UCSD-AML1 (cell line): ENCODE results near the gene HECW1.
"Not testable (repeated sequence)": the region's sequence is repeated elsewhere in the genome, so short reads cannot be mapped to it uniquely, and the experiment has no call there.

Experiments
- DNase-seq: peaks from one replicate; lab custom pipeline; 2025; ENCODE audit not compliant: unreplicated experiment; lab: John Stamatoyannopoulos, UW

Gene HECW1

DNA sequence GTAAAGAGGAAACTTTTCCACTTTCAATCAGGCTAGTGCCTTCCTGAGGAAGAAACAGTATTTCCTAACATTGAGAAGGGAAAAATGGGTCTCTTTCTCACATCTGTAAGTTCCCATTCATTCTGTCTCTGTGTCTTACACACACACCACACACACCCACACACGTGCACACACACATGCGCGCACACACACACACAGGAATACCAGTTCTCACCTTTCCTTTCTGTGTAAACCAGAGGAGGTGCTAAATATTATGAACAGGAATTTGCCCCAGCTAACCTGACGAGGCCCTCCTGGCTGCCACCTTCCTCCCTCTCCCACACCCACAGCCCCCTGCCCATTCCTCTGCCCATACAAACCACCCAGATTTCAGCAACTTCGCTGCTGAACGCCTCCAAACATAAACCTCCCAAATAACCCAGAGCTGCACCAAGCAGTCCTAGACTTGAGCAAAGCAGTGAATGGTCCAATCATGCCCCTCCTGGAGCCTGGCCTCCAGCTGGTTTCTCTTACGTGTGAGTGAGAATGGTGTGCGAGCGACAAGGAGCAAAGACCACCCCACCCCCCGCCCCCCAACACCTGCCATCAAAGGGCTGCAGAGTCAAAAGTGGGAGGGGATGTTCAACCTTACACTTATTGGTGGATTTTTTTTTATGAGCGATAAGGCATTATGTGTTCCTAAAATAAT lies 190.5 kb downstream of the HECW1 start:
- no peak for DNase-seq

DNA sequence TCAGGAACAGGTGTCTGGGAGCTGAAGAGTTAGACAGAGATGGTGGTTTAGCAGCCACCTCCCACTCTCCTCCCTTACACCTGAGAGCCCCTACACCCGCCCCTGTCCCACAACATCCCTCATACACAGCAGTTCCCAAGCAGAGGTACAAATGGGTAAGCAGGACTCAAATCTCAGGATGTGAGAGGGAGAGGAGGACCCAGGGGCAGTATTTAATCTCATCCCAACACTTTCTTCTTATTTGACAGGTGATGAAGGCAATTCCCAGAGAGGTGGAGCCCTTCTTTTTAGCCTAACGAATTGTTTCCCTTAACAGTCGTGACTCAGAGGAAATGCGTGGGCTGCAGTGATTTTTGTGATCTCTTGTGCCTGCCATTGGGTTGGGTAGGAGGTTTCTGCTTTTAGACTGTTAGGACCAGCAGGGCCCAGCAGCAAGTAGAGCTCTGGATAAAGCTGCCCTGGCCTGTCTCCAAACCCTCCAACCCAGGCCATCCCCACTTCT lies 191.3 kb downstream of the HECW1 start:
- DNase-seq = no peak

DNA sequence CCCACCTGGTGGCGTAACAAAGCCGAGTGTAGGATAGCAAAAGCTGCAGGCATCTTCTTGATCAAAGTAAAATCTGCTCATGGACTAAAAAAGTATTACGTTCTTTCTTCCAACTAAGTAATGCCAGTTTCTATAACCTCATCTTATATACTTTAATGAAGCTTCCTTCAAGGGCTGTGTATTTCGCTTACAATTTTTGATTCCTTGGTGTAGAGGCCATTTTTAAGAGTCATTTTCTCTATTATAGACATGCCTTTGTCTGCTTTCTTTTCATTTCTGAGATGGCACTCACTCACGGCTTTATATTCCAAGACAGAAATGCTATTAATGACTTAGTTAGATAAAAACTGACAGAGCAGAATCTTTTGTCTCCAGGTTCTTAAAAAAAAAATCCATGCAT lies 194.0 kb downstream of the HECW1 start:
- no peak for DNase-seq

DNA sequence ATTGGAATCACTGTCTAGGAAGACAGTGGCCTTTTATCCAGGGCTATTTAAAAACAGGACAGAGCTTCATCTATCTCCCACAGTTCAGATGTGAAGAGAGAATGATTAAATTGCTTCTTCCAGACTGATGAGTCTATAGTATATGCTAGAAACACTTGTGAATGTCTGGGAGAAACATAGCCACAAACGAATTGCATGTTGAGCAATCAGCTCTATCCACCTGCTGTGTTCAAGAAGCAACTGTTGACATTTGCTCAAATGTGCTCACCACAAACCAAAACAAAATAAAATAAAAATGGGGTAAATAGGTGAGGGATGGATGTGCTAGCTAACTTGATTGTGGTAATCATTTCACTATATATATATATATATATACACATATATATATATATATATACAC lies 195.1 kb downstream of the HECW1 start:
- DNase-seq = no peak

DNA sequence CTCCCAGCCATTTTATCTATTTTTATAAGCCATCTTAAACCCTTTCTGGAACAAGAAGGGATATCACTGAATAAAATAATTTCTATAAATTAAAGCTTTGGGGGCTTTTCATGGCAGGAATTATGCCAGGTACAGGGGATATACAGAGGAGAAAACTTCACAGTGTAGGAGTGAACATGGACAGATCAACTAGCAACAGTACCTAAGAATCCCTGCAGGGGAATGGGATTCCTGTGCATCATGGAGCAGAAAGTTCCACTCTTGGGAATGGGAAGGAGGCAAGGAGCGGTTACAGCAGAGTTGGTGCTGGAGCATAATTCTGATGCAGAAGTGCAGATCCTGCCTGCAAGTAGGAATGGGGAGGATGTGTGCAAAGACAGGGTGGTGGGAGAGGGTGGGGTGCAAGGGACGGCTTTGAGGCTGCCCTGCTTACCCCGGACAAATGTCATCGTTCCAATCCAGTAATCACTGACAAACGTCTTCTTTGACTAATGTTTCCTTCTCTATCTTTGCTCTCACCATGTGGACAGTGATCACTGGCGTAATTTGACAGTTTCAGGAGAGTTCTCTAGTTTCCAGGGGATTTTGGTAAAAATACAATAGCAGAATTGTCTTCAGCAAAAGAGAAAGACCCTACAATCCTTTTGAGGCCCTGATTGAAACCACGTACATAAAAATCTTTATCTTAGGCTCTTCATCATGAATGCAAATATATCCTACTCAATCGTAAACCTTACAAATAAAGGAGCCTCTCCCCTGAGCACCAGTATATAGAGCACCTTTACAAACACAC lies 196.7 kb downstream of the HECW1 start:
- DNase-seq = no peak

DNA sequence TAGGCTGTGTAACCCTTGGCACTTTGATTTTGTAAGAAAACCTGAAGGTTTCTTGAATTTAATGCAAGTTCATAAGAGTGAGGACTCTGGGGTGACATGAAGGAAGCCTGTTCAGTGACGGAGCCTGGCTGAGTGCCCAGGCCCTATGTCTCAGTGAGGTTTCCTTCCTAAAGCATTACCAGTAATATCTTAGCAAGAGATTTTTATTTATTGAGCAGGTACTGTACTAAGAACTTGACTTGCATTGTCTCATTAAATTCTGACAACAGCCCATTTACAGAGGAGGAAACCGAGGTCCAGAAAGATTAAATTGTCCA lies 197.2 kb downstream of the HECW1 start:
- no peak for DNase-seq

DNA sequence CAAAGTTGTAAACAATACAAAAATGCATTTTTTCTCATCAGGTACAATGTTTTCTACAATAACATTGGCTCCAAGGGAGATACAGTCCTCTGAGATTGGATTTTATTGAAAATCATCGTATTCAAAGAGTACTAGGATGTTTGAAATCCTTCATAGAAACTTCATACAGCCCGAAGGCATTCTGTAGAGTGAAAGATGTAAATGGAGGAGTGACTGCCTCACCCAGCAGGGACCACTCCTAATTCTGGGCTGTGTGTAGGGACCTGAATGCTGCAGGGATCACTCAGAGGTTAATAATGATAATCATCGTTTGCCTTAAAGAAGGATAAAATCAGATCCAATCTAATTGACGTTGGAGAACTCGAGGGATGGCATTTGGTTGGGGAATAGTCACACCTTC lies 198.6 kb downstream of the HECW1 start:
- DNase-seq = no peak

DNA sequence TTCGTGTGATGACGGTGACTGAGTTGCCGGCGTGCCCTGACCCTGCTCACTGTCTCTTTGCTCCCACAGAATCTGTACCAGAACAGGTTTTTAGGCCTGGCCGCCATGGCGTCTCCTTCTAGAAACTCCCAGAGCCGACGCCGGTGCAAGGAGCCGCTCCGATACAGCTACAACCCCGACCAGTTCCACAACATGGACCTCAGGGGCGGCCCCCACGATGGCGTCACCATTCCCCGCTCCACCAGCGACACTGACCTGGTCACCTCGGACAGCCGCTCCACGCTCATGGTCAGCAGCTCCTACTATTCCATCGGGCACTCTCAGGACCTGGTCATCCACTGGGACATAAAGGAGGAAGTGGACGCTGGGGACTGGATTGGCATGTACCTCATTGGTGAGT lies 199.2 kb downstream of the HECW1 start:
- DNase-seq = no peak

DNA sequence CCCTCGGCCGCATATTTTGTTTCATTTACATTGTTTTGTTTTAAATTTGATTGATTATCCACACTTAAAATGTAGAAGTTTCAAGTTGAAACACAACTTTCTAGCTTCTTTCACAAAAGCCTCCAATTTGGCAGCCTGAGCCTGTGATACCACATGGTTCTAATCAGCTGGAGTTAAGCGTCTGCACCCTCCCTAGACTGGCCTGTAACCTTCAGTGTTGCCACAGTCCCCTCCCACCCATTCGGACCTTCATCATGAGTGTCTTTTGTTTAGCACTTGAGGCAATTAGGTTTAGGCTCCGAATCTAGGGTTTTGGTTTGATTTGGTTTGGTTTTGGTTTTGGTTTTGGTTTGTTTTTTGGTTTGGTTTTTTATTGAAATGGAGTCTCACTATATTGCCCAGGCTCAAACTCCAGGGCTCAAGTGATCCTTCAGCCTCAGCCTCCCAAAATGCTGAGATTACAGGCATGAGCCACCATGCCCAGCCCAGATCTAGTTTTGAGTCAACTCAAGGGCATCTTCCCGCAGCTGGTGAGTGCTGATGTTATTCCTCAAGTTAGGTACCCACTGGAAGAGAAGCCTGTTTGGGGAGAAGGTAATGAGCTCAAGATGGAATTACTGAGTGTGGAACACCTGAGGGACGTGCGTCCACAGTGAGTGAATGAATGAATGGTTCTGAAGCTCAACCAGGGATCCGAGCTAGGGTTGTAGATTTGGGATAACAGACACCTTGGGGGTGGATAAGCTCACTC lies 201.4 kb downstream of the HECW1 start:
- no peak for DNase-seq

DNA sequence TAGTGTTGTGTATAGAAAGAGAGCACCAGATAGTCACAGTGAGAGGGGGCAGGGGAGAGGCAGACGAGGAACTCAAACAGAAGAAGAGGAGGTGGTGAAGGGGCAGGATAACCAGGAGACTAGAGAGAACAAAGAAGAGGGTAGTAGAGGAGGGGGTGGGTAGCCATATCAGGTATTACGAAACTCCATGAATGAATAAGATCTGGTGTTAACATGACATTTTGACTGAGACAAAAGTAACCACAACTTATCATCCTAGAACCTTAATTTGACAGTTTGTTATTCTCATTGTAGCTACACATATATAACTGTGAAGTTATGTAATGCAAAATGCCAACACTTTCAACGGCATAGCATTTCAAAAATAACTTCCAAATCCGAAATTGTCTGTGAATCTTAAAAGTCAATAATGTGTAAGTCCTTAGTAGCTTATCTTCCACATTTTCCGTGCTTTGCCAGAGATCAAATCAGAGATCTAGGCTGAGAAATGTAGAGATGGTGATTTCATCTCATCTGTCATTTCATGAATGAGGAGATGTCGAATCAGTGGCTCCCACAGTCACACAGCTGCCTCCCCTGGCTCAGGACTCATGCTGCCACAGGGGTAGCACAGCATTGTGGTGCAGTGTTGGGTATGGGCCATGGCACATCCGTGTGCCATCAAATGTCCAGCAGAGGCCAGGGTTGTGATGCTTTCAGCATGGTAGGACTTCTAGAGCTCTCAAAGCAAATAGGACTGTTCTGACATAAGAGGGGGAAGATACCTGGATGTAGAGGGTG lies 202.1 kb downstream of the HECW1 start:
- DNase-seq = no peak

DNA sequence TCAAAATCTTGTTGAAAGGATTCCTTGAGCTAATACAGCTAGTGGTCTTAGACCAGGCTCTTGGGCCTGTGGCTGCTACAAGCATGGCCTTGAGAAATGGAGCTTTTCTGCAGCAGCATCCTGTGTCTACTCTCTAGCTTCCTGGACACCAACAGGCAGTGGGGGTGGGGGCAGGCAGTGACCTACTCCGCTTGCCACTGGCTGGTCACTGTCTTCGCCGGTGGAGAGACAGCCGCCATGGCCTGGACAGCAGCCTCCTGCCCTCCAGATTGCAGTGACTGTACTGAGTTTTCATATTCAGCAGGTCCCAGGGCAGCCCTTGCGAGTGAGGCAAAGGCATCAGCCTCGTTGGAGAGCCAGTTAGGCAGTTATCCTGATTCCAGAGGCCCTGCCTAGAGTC lies 204.6 kb downstream of the HECW1 start:
- DNase-seq = no peak

DNA sequence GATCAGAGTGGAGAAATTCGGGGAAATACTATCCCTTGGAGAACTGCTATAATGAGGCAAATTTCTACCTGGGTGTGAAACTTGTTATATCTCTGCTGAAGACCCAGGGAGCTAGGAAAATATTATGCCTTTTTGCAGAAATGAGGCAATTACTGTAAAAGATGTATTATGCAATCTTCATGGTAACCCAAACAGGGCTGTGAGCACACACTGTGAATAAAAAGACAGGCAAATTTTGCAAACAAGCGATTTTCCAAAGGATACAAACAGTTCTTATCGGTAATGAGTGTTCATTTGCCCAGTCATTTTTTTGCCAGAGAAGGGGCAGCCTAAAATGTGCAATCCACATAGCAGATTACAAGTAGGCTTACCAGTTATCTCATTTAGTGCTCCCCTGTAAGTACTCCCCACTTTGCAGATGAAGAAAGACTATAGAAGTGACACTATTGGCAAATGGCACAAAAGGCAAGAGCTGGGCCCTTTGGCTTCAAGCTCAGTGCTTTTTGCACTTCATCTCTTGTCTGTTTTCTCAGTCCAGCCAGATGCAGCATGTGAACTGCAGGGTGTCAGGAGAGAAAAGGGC lies 205.8 kb downstream of the HECW1 start:
- DNase-seq = no peak

DNA sequence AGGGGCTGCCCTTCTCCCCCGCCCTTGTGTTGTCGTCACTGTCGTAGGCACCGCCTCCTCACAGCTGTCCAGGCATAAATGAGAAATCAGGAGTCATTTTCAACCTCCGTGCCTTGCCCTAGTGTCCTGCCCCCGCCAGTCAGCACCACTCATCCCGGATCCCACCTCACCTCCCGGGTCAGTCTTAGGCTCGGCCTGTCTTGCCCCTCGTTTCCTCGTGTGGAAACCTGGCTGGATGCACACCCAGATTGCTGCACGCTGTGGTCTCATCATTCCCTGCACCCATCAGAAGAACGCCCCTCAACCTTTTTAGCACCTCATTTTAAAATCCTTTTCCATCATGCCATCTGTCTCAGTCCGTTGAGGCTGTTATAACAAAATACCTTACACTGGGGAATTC lies 213.1 kb downstream of the HECW1 start:
- DNase-seq = no peak

DNA sequence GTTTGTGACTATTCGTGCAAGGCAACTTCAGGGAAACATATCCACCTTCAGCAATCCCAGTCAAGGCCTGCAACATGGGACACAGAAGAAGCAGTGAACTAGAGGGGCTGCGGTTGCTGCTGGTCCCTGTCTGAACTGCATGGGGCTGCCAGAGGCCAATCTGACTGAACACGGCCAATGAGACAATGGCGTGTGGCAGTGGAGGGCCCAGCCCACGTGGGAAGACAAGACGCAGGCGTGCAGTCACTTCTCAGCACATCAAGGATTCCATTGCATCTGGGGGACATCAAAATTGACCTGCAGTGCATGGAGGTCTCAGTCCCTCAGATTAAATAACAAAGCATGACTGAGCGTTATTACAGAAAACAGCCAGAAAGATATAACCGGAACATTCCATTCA lies 215.9 kb downstream of the HECW1 start:
- no peak for DNase-seq

DNA sequence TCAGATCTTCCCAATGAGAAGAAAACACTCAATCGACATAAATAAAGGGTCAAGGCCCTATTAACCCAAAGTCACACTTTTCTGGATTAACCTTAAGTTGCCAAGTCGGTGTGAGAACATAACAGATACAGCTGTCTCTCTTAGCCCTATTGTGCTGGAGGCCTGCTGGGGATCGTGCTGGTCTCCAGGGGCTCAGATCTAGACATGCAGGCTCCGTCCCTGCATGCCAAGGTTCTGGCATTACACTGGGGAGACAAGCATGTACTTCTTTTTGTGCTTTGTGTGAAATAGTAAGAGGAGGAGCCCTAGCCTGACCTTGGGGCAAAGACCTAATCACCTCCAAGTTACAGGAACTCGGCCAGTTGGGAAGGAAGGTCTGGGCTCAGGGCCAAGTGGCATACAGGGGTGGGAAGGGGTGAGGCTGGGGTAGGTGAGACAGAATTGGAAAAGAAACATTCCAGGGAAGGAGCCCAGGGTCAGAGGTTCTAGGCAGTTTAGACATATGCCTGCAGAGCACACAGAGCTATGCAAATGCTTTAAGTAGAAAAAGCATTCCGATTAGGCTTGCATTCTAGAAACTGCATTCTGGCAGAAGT lies 216.4 kb downstream of the HECW1 start:
- DNase-seq = no peak

DNA sequence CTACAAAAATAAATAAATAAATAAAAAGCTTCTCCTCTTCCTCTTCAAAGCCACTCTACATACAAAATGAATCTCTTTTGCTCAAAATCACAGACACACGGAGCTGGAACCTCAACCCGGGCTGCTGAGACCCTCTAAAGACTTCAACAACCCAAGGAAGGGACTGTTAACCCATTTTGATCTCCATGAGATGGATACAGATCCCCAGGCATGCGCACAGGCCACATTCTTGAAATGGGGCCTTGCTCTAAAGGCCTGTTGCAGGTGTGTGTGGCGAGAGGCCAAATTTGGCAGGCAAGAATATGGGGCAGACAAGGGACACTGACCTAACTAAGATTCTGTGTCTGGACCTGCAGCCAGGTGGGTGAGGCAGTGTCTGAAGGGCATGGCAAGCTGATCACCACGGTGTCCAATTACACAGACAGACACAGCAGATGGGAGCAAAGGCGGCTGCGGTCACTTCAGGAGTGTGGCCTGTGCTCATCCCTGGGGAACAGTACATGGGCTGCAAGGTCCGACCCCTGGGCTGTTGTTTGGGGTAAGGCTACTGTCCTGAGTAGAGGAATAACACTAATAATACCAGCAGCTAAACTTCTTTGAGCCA lies 219.8 kb downstream of the HECW1 start:
- DNase-seq = no peak

DNA sequence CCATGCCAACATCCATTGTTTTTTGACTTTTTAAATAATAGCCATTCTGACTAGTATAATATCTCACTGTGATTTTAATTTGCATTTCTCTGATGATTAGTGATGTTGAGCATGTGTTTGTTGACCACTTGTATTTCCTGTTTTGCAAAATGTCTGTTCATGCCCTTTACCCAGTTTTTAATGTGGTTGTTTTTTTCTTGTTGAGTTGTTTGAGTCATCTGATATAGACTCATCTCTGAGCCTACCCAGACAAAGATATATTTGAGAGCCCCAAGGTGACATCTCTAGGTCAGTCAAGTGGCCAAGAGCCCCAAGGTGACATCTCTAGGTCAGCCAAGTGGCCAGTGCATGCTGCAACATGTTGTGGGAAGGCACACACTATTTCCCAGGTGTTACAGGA lies 224.7 kb downstream of the HECW1 start:
- DNase-seq = no peak

DNA sequence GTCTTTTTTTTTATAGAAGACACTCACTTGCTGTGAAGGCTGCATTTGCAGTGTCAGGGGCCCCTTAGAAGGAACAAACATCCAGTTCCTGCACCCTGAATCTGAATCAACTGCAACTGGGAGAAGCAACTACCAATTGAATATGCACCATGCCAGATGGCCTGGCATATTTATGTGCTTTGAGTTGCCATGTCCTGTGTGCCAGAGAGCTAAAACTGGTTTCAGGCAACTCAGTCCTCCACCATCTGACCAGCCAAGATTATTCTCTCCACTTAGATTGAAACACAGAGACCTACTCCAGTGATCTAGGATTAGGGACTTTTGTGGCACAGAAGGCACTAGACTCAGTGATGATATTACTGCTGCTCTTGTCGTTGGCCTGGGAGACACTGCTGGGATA lies 225.4 kb downstream of the HECW1 start:
- no peak for DNase-seq

DNA sequence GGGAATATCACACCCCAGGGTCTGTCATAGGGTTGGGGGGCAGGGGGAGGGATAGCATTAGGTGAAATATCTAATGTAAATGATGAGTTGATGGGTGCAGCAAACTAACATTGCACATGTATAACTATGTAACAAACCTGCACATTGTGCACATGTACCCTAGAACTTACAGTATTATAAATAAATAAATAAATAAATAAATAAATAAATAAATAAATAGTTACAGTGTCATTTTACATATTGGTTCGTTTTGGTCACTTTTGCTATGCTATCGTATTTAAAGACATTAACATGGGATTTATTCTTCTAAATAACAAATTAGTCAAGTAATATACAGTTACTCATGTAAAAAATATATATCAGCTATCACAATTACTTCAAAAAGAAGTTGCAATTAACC lies 228.7 kb downstream of the HECW1 start:
- no peak for DNase-seq

DNA sequence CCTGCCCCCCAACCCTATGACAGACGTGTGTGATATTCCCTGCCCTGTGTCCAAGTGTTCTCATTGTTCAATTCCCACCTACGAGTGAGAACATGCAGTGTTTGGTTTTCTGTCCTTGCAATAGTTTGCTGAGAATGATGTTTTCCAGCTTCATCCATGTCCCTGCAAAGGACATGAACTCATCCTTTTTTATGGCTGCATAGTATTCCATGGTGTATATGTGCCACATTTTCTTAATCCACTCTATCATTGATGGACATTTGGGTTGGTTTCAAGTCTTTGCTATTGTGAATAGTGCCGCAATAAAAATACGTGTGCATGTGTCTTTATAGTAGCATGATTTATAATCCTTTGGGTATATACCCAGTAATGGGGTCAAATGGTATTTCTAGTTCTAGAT lies 231.0 kb downstream of the HECW1 start:
- not testable (repeated sequence) for DNase-seq
